GM23248 (cell line): ENCODE measurements around the gene MRPS18C.

ENCODE experiments used
- EZH2 ChIP-seq: fragments of 200-600 bp; sonication (generic); IDR thresholded peaks from 2 replicates; pipeline ENCODE4 v1.6.1; 2018; ENCODE audit warnings: antibody characterized with exemption, mild to moderate bottlenecking; ENCODE audit not compliant: insufficient read depth, poor library complexity, severe bottlenecking
- EZH2phosphoT487 ChIP-seq: fragments of 200-600 bp; sonication (generic); IDR thresholded peaks from 2 replicates; pipeline ENCODE4 v1.6.1; 2018; ENCODE audit warnings: antibody characterized with exemption, moderate library complexity, mild to moderate bottlenecking, low read depth; ENCODE audit not compliant: insufficient read depth

DNA sequence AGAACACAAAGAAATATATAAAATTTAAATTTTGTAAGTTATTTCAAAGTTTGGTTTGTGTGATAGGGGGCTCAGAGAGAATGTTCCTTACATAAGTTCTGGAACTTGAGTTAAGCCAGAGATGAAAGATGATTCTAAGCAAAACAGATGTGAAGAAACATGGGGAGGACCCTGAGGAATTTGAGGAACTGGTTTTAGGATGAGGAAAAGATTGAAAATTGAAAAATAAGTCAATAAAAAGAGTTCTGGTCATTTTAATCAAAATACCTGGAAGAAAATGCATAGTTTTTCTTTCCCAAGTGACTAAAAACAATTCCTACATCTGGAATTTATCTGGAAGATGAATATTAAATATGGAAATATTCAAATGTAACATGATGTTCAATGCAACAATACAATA is 37.6 kb upstream of the MRPS18C start:
- TF ChIP-seq EZH2phosphoT487 (no peak), EZH2 (no peak)
